Stimulated activated CD8-positive, alpha-beta memory T cell treated with anti-CD3 and anti-CD28 coated beads, Interleukin-12 subunit alpha, Interleukin-12 subunit beta, amount 100 ng/mL, for 1 hour (primary cell): Measurements from ENCODE around the gene HAPLN2.

ENCODE experiments used
- DNase-seq: peaks from one replicate; pipeline ENCODE4 v3.0.0-alpha.2; 2020; ENCODE audit warnings: low read depth

HAPLN2 gene

DNA sequence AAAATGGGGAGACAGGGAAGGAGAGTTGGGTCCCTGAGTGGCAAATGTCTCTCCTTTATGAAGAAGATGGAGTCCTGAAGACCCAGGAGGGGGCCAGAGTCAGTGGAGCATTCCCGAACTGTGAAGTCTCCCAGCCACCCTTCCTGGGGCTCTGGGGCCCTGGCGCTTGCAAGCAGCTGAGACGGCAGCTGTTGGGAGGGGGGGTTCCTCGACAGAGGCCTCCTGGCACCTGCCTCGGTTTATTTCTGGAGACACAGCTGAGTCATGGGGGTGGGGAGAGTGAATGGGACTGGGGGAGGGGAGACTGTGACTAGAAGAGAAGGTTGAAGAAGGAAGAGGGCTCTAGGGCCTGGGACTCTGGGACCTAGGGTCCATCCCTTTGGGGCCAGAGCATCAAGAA, 44.0 kb downstream of the HAPLN2 start:
- no peak for DNase-seq

DNA sequence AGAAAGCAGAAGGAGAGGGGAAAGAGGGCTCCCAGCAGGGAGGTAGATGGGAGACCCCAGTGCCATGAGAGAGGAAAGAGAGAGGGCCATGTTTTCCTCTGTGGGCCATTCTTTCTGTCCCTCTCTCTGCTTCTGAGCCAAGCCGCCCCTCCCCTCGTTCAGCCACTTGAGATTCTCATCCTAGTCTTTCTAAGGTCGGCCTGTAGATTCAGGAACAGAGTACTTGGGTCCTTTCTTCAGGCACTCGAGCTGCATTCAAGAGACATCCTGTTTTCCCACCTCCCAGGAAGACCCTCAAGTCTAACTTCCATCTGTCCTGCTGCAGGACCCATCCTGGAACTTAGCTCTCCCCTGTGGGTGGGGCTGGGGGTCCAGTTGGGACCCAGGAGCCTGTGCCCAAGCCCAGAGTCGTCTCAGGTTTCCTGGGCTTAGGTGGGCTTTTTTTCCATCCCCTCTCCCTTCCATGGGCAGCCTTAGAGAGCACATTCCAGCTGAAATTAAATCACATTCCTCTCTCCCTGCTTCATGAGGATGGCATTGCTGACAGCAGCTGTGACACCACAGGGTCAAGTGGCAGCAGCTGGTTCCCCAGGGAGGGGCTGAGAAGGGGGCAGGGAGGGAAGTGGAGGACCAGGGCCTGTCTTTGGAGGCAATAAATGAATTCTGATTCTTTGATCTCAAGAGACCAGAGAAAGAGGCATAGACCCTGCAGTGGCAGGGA, 45.0 kb downstream of the HAPLN2 start:
- DNase-seq: no peak

DNA sequence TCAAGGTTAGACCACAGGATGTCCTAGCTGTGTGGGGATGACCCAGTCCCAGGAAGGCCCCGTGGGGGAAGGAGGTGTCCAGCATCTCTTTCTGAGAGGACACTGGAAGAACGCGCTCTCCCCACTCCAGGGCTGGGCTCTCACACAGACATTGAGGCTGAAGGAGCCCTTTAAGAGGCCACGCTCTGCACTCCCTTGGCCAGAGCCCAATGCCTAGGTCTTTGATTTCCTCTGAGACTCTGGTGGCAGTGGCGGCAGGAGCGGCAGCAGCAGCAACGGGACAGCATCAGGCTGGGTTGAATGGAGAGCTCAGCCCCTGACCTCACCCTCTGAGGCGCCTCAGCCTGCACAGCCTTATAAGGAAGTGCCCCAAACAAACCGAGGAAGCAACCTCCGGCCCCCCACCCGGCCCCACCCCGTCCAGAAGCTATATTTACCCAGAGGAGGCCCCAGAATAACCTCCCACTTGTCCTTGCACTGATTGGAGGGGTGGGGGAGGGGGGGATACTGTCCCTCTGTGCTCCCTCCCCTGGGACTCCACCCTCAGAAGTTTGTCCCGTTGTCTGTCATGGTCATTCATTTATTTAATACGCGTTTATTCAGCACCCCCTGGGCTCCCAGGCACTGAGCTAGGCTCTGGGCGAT, 45.7 kb downstream of the HAPLN2 start:
- no peak for DNase-seq

DNA sequence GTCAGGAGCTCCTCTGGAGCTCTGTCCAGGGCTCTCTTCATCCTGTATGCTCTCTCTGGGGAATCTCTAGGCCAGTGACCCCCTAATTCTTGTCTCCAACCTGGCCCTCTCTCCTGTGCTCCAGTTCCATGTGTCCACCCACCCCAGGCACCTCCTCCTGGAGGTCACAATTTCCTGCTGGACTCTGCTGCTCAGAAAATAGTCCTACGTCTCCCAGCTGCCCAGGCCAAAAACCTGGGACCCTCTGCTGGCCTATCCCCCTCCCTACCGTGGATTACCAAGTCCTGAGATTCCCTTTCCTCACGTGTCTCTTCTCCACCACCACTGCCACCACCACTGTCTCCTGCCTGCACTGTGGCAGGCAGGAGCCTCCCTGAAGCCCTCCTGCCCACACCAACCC, 46.3 kb downstream of the HAPLN2 start:
- DNase-seq: no peak

DNA sequence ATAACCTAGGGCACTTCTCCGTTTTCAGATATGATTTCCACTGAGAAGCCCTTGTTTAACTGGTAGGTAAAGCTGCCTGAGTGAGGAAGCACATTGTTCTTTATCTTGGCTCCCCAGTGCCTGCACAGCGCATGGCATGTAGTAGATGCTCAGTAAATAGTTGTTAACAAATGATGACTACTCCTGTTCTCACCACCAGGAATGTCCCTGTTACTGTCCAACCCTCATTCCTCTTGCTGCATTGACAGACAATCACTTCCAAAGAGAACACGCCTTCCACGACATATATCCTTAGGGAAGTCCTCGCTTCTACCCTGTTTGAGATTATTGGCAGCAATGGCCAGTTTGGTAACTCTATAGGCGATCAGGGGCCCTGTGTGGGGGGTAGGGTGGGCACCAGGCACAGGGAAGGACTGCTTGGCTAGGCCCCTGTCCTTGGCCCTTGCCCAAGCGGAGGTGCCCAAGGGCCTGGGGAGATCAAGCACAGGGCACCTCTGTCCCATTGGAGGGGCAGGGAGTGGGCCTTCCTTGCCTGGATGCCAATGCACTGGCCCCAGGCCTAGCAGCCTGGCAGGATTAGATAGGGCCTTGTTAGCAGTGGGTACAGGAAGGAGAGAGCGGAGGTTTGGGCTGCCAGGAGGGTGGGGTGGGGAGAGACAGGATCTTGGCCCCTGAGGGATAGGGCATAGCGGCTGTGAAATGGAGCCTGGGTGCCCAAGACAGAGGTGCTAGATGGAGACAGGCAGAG, 47.8 kb downstream of the HAPLN2 start:
- DNase-seq: no peak

DNA sequence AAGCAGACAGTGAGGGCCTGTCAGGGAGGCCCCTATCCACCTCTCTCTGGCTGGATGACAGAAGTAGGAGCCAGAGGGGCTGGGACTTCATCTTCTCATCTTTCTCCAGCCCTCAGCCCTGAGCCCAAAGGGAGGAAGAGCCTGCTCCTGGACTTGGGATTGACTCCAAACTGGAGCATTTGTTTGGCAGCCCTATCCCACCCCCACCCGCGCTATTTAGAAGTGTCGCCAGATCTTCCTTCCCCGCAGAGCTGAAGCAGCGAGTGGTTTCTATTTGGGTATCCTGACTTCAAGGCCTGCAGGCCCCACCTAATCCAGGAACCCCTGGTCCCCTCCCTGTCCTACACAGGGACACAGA, 48.4 kb downstream of the HAPLN2 start:
- no peak for DNase-seq

DNA sequence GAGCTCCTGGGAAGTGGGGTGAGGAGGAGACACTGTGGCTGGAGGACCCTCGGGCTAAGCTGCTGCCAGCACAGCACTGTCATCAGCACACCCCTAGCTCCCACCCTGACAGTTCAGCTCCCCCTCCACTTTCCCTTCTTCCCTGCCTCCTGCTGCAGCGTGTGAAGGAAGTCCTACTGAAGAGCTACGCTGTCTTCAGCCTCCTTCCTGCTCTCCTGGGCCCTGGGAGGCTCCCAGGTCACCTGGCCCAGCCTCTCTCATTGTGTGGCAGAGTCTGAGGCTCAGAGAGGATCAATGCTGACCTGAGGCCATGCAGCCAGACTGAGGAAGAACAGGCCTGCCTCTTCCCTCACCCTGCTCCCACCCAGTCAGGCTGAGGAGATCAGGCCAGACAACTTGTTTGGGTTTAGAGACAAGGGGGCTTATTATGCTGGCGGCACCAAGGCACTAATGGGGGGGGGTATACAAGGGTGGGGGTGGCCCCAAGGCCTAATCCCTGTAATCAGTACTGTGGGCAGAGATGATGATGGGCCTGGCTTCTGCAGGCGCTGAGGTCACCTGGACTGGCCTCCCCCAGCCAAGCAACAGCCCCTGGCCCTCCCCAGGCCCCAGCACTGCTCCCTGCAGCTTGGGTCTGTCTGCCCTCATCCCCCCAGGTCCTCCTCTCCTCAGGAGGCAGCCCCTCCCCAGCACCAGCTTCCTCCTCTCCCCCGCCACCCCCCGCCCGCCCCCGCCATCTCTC, 48.9 kb downstream of the HAPLN2 start:
- DNase-seq: no peak

DNA sequence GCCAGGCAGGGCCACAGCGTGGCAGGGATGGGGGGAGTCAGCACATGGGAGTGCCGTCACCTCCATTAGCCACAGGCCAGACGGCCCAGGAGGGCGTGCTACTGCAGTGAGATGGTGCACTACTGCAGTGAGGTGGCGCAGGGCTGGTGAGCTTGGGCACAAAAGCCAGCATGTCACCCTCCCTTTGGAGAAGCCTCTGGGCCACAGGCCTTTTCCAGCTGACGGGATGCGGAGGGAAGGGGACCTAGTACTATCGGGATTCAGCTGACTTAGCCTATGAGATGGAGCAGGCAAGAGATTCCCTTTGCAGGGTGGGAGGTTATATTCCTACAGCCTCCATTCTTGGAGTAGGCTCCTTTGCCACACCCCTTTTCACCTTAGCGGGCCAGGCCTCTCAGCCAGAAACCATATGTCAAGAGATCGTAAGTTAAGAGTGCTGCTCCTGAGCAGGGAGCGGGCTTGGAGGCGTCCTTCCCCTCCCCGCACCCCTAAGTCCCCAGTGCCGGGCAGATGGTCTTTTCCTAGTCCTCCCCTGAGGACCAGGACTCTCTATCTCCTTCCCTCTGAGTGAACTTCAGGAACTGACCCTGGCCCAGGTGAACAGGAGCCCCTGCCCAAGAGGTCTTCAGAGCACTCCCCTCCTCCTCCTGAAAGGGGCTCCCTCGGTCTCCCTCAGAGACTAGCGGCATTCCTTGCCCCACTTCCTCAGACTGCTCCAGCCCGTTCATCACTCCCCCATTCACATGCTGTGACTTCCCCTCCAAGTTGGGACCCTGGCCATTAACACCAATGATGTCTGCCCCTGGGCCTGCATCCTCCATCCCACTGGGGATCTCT, 49.8 kb downstream of the HAPLN2 start:
- DNase-seq: no peak

DNA sequence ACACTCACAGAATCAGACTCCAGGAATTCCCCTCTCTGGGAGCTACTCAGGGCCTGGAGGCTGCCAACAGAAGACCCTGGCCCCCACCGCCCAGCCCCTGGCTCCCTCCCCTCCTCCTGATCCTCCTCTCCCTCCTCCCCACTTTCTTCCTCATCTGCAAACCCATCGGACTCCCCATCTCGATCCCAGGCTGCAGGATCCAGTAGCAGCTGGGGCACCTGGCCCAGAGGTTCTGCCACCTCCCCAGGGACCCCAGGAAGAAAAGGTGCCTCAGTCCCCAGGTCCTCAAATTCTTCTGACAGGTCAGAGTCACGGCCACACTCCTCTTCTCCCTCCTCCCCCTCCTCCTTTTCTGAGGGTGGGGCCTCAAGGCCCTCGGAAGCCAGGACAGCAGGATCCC, 50.6 kb downstream of the HAPLN2 start:
- DNase-seq: no peak

DNA sequence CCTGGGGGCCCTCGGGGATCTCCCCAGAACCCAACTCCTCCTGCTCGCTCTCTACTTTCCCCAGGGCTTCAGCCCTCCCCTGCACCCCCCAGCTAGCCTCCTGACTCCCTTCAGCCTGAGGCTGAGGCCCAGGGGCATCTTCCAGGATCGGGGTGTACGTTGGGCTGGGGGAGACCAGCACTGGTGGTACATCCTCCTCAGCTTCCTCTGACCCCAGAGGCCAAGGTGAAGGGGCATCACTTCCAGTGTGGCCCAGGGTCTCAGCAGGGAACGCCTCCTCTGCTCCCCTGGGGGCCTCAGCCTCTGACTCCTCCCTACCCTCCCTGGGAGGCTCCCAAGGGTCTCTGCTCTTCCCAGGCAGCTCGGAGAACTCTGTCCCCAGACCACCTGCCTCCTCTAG, 51.1 kb downstream of the HAPLN2 start:
- no peak for DNase-seq

DNA sequence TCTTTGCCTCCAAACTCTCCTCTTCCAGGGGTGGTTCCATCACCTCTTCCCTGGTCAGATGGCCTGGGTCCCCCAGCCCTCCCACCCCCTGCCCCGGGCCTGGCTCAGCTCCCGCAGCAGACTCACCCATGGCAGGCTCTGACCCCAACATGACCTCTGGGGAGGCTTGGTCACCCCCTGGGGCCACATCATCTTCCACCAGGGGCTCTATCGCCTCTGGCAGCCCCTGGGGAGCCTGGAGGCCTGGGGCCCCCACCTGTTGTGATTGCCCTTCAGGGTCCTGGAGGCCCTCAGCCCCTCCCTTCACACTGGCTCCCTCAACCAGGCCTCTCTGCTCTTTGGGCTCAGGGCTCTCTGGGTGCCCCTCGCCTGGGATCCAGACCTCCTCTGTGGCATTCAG, 51.6 kb downstream of the HAPLN2 start:
- DNase-seq: no peak

DNA sequence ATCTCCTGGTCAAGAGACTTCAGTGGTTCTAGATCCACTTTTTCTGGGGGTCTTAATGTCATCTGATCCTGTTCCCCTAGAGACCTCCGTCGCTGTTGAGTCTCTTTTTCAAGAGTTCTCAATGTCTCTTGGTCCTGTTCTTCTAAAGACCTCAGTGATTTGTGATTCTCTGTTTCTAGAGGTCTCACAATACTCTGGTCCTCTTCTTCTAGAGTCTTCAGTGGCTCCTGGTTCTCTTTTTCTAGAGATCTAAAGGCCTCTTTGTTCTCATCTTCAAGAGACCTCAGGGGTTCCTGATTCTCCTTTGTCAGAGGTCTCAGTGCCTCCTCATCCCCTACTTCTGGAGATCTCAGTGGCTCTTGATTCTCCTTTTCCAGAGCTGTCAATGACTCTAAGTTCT, 52.6 kb downstream of the HAPLN2 start:
- no peak for DNase-seq

DNA sequence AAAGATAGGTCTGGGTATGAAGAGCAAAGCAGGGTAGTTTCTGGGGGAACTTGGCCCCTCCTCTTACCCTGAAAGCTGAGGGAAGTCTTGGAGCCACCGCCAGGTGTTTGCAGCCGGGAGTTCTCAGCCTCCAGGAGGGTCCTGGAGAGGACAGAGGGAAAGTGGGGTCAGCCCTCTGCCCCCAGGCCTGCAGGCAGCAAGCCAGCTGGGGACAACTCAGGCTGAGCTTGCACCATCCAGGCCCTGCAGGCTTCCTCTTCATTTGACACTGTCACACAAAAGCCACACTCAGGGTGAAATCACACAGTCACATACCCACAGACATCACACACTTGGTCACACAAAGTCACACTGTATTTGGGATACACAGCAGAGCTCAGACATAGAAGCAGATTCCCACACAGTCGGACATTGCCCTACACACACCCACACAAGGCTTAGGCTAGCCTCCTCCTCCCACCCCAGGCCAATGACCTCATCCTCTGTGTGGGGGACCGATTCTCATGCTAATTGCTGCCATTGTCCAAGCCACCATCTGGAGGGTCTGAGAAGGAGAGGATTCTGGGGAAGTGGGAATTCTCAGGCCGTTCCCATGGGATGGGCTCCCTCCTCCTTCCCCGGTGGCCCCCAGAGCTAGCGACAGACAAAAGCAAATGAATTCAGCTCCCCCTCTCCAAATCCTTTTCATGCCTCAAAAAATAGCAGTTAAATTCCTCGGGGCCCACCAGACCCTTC, 54.3 kb downstream of the HAPLN2 start:
- DNase-seq: no peak
